ENCODE results near the gene SUGP1.

The SUGP1 gene

GRCh38 chr19:19236173-19236572 lies 84.1 kb downstream of the SUGP1 start:
- DNase-seq (ENCODE audit: extremely low read depth in 1 of 2, low read depth in 1 of 2), result no peak

- DNase-seq (ENCODE audit: extremely low read depth in 1 of 2, low read depth in 1 of 2), result no peak
Observed at GRCh38 chr19:19234220-19234816, 86.0 kb downstream of the SUGP1 start.

- no peak for DNase-seq (ENCODE audit: extremely low read depth in 1 of 2, low read depth in 1 of 2)
Observed at GRCh38 chr19:19232261-19232721, 88.0 kb downstream of the SUGP1 start.

GRCh38 chr19:19230999-19231398 lies 89.3 kb downstream of the SUGP1 start:
- DNase-seq (ENCODE audit: extremely low read depth in 1 of 2, low read depth in 1 of 2), result no peak

GRCh38 chr19:19229701-19230100 lies 90.6 kb downstream of the SUGP1 start:
- no peak for DNase-seq (ENCODE audit: extremely low read depth in 1 of 2, low read depth in 1 of 2)

GRCh38 chr19:19227217-19227616 lies 93.1 kb downstream of the SUGP1 start:
- no peak for DNase-seq (ENCODE audit: extremely low read depth in 1 of 2, low read depth in 1 of 2)

GRCh38 chr19:19226663-19227062 lies 93.6 kb downstream of the SUGP1 start:
- DNase-seq (ENCODE audit: extremely low read depth in 1 of 2, low read depth in 1 of 2), result no peak

- no peak for DNase-seq (ENCODE audit: extremely low read depth in 1 of 2, low read depth in 1 of 2)
Observed at GRCh38 chr19:19226204-19226603, 94.1 kb downstream of the SUGP1 start.
